Hippocampal formation (tissue), 2 donors: ENCODE results near the gene DYNLT1.
"Not testable (repeated sequence)": the region's sequence is repeated elsewhere in the genome, so short reads cannot be mapped to it uniquely, and the experiment has no call there.

Experiments
- DNase-seq, 2 donors: peaks; one replicate each; lab custom pipeline; 2025; lab: John Stamatoyannopoulos, UW

Gene DYNLT1

DNA sequence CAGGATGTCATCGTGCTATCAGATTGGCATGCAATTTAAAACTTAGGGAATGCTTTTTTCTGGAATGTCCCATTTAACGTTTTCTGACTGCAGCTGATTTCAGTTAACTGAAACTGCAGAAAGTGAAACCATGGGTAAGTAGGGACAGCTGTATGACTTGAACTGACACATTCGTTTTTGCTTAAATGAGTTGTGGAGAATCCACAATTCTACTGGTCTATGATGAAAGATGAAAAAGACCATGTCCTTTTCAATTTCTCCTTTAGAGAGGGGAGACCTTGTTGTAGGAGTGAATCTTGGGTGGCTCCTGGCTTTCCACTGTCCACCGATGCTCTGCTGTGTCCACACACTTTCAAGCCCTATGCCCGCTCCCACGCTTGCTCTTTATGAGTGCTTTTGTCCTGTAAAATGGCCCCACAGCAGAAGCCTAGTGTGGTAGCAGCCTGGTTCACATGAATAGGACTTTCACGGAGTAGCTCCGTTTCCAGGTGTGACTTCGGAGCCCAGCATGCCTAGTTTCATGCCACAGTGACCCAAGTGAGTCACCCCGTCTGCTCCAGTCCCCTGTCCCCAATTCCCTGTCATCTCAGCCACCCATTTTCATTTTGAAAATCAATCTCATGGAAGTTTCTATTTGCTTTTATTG is 21.9 kb downstream of the DYNLT1 start:
- no peak for DNase-seq

DNA sequence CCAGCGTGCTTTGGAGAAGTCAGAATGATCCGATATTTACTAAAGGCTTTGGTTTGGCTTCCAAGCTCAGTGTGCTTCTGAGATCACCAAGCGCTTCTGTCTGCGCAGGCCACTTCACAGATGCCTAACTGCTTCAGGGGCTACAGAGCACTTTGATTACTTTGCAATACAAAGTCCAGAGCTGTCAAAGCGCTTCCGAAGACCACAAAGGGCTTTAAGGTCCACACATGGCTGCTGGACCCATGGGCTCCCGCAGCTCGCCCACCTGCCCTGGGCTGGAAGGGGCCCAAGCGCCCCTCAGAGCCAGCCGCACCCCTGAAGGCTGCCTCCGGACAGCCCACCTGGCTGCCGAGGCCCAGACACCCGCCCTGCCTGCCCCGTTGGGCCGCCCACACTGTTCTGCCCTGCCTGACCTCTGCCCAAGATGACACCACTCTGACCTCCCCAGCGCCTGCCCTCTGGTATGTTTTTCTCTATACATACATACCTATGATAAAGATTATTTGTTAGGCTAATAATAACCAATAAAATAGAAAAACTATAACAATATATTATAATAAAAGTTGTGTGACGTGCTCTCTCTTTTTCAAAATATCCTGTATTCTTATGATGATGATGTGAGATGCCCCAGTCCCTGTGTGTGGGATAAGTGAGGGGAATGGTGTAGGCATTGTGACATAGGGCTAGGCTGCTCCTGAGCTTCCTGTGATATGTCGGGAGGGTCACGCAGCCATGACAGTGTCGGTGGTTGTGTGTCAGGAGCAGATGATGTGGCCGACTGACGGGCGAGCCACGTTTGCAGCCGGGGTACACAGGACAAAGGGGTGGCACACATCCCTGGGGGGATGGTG is 22.6 kb downstream of the DYNLT1 start:
- no peak for DNase-seq

DNA sequence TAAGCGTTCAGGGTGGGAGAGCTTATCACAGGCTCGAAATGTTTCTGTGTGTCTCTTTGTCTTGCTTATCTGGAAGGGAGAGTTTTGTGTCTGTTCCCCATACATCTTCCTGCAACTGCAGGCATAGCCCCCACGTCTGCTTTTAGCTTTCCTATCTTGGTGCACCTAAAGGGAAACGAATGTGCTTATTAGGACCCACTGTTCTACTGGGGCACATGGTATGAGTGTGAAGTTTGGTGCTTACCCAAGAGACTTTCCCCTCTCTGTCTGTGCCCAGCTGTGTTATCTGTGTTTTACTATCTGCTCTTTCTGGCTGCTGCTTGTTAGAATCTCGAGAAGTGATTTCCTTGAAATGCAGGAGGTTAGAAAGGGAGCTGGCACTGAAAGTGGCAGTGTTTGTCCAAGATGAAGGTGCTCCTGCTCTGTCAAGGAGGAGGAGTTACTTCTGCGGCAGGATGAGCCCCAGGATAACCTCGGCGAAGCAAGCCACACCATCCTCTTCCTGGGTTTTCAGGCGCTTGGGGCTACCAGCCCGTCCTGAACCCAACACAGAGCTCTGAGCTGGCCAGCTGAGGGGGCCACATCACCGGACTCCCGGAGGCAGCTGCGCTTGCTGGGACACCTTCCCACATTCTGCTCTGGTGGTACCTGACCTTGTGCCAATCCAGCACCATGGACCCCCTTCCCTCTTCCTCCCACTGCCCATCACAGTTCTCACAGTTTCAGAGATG is 23.4 kb downstream of the DYNLT1 start:
- DNase-seq: no peak

DNA sequence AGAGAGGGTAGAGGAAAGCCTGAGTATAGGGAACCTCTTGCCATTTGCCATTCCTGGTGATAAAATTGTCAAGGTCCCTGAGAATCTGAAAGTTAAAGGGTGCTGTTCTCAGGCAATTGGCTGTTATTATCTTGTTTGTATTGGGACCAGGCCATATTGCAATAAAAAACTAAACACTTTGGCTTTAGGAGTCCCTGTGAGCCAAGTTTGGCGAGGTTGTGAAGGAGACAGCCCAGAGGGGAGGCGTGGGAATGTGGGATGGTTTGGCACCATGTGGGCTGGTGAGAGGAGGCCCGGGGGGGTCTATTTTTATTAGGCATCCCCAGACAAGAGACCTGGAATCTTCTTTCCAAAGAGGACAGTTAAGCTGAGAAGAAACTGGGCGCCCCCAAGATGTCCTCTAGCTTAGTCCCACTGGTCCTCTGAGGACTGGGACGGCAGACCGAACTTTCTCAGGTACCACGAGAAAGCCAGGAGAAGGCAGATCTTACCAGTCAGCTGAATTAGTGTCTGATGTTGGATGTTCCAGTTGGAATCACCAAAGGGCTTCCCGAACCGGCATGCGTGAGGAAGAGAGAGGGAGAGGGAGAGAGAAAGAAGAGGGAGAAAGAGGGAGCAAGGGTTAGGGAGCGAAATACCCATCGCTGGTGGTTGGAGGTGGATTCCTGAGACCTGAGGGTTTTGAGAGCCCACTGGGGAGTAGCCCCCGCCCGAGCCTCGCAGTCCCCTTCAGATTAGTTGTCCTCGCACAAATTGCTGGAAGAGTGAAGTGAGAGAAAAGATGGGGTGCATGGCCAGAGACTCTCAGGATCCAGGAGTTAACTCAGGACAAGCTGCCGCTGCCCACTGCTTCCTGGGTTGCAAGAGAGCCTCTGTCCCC is 24.4 kb downstream of the DYNLT1 start:
- no peak for DNase-seq

DNA sequence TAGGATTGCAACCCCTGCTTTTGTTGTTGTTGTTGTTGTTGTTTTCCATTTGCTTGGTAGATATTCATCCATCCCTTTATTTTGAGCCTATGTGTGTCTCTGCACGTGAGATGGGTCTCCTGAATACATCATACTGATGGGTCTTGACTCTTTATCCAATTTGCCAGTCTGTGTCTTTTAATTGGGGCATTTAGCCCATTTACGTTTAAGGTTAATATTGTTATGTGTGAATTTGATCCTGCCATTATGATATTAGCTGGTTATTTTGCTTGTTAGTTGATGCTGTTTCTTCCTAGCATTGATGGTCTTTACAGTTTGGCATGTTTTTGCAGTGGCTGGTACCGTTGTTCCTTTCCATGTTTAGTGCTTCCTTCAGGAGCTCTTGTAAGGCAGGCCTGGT is 26.3 kb downstream of the DYNLT1 start:
- not testable (repeated sequence) for DNase-seq

DNA sequence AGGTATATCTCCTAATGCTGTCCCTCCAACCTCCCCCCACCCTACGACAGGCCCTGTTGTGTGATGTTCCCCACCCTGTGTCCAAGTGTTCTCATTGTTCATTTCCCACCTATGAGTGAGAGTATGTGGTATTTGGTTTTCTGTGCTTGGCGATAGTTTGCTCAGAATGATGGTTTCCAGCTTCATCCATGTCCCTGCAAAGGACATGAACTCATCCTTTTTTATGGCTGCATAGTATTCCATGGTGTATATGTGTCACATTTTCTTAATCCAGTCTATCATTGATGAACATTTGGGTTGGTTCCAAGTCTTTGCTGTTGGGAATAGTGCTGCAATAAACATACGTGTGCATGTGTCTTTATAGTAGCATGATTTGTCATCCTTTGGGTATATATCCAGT is 29.9 kb downstream of the DYNLT1 start:
- not testable (repeated sequence) for DNase-seq

DNA sequence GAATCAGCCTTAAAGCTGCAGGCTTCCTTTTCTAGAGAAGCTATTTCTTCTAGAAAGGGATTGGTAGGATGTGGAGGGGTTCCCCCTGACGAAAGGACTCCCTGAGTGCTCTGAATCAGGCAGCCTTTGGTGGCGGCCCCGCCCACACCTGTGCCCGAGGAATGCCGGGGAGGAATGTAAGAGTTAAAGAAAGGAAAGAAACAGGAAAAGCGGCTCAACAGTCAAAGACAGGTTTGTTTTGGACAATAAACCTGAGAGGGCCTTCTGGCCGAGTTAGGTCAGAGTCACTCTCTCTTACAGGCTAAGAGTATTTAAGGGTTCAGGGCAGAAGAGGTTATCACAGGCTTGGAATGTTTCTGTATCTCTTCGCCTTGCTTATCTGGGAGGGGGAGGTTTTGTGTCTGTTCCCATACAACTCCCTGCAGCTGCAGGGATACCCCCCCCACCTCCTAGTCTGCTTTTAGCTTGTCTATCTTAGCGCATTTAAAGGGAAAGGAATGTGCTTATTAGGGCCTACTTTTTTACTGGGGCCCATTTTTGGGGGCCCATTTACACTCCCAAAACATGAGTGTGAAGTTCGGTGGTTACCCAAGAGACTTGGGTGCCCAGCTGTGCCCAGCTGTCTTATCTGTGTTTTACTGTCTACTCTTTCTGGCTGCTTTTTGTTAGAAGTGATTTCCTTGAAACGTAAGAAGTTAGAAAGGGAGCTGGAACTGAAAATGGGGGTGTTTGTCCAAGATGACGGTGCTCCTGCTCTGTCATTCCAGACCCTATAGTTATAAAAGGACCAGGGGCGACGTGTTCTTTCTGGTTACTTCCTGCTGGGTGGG is 32.8 kb downstream of the DYNLT1 start:
- DNase-seq: no peak

DNA sequence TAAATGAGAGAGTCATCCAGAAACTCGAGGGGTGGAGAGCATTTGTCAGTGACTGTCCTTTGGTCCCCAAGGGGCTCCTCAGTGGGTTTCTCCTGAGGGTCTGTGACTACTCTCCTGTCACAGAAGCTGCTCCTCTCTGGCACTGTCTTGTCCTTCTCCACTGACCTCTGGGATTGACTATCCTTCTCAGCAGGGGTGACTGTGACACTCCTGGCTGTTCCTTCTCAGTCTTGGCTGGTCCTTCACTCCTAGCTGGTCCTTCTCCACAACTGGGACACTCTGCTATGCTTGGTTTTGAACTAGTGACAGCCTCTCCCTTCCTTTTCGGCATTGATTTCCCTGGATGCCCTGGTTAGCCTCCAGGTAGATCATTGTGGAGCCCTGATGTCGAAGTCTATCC is 33.5 kb downstream of the DYNLT1 start:
- DNase-seq: no peak

DNA sequence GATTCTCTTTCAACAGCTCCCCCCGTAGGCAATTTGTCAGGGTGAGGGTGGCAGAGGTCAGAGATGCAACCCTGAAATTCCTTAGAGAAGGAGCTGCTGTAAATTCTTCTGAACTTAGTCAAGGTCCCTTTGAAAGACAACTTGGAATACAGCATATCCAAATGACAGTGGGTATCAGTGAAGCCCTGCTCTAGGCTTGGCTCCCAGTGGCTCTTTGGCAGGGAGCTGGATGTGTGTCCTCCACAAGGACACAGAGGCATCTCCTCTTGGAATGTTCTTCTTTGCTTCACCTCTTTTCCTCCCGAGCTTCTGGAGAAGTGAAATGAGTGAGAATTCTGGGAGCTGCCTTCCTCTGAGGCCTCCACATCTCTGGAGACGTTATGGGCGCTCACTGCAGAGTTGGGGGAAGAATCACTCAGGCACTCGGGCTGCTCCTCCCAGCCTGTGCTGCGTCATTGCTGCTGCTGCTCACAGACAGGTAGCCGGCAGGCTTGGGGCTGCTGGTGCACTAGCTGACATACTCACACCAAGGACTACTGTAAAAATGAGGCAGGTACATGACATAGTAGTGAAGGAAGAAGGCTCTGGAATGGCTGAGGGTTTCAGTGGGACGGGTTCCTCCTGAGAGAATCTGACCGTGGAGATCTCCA is 34.1 kb downstream of the DYNLT1 start:
- no peak for DNase-seq

DNA sequence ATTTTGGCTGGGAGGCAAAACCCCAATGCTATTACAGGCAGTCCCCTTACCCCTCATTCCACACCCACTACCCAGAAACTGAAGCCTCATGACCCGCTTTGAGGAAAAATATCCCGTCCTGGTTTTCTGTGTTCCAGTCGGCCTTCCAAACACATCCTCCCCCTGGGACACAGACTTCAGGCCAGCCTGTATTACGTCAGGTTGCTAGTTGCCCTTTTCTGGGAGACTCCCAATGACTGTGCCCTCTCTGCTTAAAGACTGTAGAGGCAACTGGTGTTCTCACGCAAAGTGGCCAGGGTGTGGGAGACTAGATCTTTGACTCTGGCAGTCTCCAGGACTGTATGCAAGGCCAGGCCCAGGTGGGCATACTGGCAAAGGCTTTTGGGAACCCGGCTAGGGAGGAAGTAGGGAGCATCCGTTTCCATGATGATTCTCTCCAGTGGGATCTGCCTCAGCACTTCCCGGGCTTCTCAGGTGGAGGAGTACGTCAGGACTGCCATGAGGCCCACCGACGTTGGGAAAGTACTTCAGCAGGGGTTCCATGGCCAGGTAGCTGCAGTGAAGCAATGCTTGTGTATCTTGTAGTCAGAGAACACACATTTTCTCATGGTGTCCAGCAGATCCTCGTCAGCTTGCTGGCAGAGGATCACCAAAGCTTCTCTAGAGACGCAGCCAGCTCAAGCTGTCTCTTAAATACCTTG is 34.9 kb downstream of the DYNLT1 start:
- no peak for DNase-seq

DNA sequence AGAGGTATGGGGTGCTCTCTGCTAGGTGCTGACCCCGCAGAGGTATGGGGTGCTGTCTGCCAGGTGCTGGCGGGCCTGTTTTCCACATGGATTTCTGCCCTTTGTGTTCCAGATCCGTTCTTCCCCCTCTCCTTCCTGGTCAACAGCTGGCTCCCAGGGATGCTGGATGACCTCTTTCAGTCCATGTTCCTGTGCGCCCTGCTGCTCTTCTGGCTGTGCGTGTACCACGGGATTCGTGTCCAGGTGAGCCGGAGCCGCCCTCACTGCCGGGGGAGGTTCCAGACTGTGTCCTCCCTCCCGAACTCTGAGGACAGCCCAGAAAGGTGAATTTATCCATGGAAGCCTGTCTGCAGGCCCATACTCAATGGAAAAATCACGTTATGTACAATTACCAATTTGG is 36.3 kb downstream of the DYNLT1 start:
- DNase-seq: no peak

DNA sequence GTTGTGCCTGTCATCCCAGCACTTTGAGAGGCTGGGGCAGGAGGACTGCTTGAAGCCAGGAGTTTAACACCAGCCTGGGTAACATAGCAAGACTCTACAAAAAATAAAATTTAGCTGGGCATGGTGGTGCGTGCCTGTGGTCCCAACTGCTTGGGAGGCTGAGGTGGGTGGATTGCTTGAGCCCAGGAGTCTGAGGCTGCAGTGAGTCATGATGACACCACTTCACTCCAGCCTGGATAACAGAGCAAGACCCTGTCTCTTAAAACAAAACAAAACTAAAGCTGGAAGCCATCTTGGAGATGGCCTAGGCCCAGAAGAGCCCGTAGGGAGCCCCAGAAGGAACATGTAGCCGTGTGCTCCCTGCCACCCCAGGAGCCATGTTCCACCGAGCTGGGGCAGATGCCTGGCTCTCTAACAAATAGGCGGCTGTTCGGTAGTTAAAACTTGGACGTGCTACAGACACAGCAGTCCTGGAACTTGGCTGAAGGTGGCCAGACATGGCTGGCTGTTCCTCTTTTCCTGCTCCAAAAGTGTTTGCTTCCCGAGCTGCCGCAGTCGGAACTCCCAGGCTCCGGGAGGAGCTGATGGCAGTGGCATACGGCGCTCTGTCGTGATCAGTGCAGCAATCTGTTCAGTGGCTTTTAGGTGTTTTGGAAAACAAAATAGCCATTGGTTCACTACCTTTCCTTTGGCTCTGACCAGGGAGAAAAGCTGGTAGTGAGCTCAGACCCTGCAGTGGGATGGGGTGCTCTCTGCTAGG is 37.0 kb downstream of the DYNLT1 start:
- DNase-seq: no peak

DNA sequence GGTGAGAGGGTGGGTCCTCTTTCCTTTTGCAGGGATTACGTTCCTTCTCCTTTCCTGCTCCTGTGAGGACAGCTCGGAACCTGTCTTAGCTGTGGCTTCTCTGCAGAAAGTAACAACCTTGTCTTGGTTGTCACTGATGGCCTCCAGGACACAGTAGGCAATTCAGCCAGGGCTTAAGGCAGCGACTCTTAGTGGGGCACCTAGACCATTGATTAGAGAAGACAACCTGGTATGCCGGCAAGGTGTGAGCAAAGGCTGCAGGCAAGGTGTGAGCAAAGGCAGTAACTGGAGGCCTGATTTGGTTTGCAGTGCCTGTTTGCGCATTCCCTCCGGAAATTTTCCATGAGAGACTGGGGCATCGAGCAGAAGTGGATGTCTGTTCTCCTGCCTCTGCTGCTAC is 37.6 kb downstream of the DYNLT1 start:
- DNase-seq: no peak

DNA sequence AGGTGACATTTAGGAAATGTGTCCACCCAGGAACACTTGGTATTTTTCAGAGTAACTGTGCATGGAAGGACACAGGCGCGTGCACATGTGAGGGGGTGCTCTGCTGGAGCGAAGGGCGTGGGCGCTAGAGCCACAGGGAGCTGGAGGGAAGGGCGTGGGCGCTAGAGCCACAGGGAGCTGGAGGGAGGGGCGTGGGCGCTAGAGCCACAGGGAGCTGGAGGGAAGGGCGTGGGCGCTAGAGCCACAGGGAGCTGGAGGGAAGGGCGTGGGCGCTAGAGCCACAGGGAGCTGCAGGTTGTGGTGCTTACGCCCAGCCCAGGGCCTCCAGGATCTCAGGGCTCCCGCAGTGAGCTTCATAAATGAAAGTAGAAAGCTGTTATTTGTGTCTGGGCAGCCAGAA is 38.5 kb downstream of the DYNLT1 start:
- not testable (repeated sequence) for DNase-seq

DNA sequence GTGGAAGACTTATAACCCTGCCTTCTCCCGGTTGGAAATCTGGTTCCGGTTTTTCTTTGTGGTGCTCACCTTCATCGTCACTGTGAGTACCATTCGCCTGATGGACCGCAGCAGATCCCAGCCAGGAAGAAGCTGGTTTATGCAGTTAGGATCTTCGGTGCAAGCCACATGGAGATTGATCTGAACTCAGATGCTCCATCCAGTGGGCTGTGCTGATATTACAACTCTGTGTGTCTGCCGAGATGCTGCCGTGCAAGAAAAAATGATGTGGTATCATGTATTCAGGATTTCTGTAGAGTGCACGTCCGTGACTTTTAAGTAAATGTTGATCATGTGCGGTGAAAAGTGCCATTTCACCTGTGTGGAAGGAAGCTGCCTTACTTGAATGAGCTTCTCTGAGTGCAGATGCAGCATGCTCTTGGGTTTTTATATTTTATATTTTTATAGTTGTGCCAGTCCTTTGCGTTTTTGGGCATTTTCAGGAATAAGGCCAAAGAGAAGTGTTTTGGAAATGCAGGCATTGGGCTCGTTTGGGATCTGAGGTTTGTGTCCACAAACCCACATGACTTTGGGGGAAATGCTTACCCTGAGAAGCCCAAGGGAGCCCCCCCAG is 39.2 kb downstream of the DYNLT1 start:
- DNase-seq: peak; percentile 39 to 40

DNA sequence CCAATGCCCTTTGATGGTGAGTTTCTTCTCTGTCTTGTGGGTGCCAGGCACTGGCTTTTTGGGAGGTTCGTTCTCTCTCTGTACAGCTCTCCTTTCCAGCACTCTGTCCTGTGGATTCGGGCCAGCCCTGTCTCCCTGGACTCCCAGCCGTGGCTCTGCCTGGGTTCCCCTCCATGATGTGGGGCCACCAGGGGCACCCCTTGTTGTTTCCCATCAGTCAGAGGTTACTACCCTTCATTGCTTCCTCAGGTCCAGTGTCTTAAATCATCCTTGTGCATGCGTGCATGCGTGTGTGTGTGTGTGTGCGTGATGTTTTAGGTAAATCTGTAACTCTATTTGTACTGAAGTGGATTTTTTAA is 40.5 kb downstream of the DYNLT1 start:
- no peak for DNase-seq

DNA sequence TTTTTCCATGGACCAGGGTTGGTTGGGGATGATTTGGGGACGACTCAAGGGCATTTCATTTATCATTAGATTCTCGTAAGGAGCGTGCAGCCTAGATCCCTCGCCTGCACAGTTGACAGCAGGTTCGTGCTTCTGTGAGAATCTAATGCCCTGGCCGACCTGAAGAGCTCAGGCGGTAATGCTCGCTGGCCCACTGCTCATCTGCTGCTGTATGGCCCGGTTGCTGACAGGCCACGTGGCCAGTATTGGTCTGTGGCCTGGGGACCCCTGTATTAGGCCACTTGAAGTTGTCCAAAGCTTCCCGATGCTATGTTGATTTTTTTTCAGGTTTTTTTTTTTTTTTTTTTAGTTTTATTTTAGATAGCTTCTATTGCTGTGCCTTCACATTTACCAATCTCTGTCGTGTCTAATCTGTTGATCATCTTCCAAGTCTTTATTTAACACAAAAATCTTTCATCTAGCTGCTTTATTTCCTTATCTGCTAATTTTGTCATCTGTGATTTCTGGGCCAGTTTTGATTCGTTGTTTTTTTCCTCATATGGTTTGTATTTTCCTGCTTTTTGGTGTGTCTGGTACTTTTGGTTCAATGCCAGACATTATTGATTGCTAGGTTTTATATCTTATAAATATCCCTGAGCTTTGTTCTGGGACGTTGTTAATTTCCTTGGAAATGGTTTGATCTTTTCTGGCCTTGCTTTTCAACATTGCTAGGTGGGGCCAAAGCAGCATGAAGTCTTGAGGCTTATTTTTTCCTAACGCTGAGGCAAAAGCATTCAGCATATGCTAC is 41.1 kb downstream of the DYNLT1 start:
- DNase-seq: no peak

DNA sequence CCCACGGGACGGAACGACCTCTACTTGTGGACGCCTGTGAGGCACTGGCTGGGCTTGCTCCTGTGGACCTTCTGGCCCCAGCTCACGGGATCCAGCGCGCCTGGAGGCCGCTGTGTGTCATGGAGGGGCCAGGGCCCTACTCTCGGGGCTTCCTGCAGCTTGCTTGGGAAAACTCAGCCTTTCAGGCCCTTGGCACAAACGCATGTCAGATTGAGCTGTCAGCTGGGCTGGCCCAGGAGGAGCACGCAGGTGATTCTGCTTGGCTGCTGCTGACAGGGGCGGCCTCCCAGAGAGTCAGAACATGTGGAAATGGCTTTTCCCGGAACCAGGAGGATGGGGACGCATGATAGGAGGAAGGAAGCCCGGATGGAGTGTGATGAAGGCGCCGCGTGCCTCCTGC is 44.9 kb downstream of the DYNLT1 start:
- DNase-seq: no peak
